ENCODE measurements around the gene HES7.
"Not testable (repeated sequence)": the region's sequence is repeated elsewhere in the genome, so short reads cannot be mapped to it uniquely, and the experiment has no call there.

Gene HES7

DNA sequence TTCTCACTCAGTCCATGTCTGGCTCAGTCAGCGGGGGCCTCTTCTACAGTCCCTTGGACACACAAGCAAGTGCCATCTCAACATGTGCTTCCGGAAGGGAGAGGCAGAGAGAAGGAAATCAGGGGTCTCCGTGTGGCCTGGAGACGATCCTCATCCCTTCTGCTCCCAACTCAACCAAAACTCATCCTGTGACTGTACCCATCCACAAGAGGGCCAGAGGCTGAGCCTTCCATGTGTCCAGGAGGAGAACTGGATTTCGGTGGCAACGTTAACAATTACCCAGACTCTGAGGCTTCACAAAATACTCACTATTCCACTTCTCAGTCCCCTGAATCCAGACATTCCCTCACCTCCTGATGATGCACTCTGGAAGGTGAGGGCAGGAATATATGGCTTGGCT lies 28.5 kb downstream of the HES7 start:
- no peak for DNase-seq

DNA sequence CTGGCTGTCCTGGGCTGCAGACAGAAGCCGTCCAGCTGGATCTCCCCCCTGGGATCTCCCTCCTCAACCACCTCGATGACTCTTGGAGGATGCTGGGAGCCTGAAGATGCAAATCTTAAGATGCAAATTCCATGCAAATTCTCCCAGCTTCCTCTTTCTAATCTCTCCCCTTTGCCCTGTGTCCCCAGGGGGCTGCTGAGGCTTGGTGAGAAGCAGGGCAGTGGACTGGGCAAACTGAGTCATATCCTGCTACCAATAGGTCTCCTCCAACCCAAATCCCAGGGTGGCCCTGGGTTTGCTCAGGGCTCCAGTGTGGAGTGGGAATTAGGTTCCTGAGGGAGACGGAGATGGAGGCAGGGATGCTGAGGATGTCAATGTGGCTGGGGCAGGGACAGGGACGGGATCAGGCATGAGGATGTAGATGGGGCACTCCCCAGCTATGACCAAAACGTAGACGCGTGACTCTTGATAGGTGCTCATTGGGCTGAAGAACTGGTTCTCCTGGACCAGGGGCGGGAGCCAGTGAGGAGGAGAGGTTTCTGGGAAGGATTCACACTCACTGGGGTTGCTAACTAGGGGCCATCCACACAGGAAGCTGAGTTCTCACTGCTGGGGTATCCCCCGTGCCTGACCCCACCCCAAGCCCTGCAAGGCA lies 32.7 kb downstream of the HES7 start:
- DNase-seq = no peak

DNA sequence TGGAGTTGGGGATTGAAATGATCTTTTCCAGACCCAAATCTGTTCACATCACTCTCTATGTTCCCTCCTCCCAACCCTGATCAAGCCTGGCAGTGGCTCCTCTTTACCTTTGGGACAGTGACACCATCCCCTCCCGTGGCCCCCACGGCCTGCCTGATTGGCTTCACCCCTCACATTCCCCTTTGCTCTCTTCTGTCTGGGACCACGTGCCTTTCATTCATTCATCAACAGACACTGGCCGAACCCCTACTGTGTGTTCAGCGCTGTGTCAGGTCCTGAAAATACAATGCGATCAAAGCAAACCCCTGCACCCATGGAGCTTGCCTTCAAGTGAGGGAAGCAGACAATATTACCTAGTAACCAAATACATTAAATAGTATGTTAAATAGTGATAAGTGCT lies 34.2 kb downstream of the HES7 start:
- DNase-seq = no peak

DNA sequence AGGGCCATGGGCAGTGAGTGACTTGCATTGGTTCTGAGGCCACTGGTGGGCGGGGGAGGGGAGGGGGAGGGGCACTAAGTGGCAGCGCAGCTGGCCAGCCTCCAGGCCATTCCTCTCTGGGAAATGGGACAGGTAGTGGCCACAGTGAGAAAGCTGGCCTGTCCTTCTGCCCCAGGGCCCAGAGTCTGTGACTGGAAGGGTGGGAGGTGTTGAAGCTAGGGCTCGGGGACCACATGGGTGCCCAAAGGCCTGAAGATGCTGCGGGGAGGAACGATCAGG lies 36.0 kb downstream of the HES7 start:
- no peak for DNase-seq

DNA sequence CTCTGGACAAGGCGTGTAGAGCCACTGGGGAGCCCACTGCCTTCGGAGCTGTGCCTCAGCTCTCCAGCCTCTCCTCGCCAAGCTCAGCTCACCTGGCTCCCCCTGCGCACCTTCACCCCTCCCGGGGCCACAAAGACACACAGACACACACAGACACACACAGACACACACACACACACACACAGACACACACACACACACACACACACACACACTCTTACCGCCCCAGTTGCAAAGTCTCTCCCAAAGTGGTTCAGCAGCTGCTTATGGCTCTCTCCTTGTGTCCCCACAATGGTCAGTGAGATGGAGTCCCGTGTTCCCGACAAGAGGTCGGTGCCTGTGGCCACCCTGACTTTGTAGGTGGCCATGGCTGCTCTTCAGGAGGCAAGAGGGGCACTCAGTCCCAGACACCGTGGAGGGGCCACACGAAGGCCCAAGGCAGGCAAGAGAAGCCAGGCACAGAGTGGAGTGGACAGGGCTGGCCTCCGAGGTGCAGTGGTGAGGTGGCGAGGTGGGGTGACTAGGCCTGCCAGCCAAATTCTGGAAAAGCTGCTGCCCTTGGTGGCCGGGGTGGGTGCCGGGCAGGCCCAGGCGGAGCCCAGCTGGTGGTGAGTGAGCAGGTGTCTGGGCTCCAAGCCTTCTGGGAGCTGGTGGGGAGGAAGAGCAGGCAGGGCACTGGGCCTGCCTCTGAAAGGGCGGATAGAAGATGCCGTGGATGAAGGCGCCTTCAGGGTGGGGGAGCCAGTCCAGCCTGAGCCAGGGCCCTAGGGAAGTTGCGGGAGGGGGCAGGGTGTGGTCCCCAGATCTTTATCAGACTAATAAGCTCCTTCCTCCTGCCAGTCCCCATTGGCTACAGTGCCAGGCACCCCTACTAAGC lies 36.6 kb downstream of the HES7 start, which contains the start of gene ALOX12B:
Gene ALOX12B, minus strand, starts transcription at position 642 of the 877 bp plus-strand sequence. Its CDS starts 274 bp downstream, at position 368.
- DNase-seq = no peak

DNA sequence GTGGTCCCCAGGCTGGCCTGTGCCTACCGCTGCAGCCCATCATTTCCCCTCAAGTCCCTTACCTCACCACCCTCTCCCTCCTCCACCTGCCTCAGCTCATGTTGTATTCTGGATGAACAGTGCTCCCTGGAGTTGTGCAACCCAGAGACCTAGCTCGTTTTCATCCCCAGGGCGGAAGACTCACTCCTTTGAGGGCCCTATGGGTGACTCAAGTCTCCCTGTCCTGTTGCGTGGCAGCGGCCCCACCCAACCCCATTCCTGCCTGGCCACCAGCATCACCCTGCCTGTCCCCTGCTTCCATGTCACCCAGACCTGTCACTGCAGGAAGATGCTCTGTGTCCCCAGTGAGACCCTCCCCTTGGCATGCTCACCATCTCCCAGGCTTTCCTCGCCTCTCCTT lies 39.7 kb downstream of the HES7 start:
- DNase-seq = no peak

DNA sequence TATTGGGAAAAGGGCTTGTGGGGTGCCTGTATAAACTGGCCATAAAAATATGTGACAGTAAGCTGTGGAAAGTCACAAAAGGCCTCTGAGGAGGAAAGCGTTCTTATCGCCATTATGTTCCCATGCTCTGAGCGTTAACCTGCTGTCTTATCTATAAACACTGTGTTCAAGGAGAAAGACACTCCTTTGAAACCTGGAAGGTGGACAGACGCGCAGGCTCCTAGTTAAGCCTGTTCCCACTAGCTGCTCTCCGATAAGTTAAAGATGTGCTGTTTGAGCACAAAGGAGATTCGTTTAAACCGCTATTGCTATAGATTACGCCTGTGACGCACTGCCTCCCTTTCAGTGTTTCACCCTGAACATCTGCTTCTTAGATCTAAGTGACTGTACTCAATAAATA lies 41.6 kb downstream of the HES7 start:
- DNase-seq = no peak

DNA sequence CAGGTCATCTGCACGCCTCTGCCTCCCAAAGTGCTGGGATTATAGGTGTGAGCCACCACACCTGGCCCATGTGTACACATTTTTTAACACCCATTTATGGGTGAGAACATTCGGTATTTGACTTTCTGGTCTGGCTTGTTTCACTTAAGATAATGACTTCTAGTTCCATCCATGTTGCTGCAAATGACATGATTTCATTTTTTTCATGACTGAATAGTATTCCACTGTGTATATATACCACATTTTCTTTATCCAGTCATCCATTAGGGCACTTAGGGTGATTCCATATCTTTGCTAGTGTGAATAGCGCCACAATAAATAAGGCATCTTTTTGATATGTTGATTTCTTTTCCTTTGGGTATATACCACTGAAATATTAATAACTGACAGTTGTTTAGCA lies 42.0 kb downstream of the HES7 start:
- no peak for DNase-seq

DNA sequence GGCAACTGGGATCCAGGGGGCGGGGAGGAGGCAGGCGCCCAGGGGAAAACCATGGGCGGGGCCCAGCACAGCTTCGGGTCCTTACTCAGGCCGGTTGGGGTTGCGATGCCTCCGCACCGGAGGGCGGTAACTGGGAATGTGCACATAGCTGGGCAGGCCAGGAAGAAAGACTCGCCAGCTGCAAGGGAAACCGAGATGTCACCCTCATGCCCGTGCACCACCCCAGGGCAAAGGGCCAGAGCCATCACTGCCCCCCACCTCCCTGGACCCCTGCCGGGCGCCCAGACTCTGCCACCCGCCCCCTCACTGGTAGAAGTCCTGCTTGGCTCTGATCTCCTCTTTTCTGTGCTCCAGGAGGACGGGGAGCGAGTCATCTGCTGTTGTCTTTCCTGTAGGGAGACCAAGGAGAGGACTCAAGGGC lies 43.1 kb downstream of the HES7 start:
- DNase-seq = no peak

DNA sequence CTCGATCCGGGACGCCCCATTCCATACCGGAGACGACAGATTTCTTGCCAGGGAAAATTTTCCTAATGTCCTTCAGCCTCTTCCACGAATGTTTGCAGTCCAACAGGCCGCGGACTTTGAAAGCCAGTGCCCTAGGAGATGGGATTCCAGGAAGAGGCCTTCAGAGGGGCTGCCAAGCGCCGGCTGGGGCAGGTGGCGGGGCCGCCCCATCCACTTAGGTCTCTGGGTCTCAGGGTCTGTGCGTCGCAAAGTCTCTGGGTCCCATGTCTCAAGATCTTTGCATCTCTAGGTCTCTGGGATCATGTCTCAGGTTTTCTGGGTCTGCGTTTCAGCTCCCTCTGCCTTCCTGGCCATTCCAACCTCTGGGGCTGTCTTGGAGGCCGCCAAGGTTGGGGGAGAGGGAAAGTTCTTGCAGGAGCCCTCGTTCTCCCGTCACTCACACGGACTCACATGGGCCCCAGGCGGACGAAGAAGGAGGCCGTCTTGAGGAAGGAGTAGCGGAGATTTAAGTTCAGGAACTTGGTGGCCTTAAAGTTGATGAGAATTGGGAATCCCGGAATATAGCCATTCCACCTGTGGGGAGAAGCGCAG lies 43.6 kb downstream of the HES7 start:
- no peak for DNase-seq

DNA sequence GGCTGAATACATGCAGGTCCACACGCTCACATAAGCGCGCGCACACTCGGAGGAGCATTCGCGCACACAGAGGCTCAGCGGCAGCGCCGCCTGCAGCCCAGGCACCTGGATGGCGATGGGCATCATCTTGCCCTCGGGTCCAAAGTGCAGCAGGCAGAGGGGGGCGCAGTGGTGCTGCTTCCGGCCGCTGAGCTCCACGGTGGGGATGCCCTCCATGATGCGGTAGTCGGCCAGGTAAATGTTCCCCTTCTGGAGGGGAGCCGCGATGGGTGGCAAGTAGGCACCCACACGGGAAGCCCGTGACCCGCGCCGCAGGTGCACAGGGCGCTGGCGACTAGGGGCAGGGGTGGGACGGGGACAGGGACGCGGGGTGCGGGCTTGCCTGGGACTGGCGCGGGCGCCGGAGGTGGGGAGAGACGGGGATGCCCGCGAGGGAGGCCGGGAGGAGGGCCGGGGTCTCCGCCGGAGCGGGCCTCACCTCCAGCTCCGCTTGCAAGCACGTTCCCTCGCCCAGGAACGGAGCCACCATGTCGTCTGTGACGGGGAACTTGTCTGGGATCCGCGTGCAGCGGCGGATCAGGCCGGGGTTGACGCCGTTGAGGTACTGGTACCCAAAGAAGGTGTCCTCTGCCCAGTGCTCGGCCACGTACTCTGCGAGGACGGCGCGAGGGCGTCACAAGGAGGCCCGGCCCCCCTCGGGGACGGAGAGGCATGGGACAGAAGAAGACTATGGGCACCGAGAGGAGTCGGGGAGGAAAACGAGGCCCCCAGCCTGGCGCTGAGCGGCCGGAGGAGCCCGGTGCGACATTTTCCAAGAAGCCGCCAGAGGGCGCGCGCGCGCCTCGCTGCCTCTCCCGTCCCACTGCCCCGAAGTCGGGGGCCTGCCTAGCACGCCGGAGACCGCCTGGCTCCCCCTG lies 44.4 kb downstream of the HES7 start:
- DNase-seq = no peak

DNA sequence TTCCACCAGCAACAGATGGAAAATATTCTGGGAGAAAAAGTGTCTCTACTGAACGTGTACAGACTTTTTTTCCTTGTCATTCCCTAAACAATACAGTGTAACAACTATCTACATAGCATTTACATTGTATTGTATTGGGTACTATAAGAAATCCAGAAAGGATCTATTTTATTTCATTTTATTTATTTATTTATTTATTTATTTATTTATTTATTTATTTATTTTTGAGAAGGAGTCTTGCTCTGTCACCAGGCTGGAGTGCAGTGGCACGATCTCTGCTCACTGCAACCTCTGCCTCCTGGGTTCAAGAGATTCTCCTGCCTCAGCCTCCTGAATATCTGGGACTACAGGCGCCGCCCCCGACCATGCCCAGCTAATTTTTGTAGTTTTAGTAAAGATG lies 46.0 kb downstream of the HES7 start:
- DNase-seq = not testable (repeated sequence)

DNA sequence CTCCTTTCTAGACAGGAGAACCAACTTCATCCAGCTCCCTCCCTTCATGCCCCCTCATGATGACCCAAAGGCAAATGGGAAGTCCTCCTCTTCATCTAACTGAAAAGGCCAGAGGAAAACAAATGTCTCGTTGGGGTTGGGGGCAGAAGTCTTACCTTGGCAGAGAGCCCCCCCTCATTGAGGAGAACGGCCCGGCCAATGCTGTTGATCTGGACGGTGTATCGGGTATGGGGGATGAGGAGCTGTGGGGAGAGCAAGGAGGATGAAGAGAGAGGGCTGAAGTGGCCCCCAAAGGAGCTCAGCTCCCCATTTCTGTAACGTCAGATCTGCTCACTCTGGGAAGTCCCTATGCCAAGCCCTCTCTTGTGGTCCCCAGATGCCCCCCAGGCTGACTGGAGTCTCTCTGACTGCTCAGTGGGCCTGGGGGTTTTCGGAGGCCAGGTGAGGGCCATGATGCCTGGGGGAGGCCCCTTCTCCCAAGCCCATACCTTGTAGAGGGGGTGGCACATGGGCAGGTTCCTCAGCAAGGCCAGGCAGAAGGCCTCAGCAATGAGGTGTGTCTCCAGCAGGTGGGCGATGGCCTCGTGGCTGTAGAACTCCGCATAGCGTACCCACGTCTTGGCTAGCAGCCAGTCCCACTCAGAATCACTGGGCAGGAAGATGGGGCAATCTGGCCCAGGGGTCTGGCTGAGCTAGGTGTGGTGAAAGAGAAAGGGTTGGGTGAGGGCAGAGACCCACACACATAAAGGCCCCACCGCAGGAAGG lies 47.2 kb downstream of the HES7 start:
- DNase-seq = no peak

DNA sequence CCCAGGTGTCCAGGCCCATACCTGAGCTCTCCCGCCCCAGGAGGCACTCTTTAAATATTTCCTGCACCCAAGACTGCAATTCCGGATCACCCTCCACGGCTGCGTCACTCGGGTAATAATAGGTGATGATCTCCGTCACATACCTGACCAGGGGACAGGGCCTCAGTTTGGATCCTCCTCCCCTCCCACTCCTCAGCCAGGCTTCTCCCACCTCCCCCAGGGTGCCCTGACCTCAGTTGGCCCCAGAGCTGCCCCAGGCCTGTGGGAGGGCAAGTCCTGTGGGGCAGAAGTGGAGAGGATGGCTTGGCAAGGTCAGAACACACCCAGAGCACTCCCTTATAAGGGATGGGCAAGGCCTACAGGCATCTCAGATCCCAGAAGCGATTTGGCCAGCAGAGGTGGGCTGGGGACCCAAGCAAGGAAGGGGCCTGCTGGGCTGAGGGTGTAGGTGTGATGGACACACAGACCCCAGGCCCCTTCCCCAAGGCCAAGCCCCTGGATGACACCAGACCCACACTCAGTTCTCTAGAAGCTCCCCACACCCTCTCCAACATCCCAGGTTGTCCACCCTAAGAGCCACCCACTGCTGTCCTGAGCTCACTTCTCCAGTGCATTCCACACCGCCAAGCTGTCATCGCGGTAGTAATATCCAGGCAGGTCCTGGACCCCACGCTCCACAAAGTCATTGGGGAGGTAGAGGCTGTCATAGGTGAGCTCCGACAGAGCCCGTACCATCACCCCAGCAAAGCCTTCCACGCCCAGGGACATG lies 48.1 kb downstream of the HES7 start:
- no peak for DNase-seq

DNA sequence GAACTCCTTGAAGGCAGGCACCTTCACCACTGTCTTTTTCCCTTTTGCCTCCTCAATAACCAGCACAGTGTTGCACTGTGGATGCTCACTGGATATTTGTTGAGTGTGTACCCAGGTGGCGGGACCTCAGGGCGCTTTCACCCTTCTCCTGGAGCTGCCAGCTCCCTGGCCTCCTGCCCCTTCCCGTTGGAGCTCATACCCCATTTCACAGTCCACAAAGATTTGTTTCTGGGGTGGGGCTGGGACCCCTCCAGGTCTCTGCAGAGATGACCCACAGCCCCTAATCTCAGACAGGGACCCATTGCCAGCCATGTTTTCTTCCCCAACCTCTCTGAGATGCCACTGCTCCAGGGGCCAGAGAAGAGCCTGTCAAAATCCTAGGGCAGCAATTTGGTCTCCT lies 48.8 kb downstream of the HES7 start:
- DNase-seq = no peak

DNA sequence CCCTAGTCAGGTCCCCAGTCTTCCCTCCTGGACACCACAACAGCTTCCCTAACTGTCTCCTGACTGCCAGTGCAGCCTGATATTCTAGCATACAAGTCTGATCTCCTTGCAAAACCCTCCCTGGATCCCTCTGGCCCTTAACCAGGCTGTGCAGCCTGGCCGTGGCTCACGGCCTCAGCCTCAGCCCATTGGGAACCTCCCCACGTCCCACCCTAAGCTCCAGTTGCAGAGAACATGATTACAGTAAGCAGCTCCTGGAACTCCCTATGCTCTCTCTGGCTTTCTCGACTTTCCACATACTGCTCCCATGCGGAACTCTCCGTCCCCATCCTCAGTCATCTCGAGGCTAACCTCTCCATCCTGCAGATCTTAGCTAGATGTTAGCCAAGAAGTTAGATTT lies 49.4 kb downstream of the HES7 start:
- DNase-seq = no peak

DNA sequence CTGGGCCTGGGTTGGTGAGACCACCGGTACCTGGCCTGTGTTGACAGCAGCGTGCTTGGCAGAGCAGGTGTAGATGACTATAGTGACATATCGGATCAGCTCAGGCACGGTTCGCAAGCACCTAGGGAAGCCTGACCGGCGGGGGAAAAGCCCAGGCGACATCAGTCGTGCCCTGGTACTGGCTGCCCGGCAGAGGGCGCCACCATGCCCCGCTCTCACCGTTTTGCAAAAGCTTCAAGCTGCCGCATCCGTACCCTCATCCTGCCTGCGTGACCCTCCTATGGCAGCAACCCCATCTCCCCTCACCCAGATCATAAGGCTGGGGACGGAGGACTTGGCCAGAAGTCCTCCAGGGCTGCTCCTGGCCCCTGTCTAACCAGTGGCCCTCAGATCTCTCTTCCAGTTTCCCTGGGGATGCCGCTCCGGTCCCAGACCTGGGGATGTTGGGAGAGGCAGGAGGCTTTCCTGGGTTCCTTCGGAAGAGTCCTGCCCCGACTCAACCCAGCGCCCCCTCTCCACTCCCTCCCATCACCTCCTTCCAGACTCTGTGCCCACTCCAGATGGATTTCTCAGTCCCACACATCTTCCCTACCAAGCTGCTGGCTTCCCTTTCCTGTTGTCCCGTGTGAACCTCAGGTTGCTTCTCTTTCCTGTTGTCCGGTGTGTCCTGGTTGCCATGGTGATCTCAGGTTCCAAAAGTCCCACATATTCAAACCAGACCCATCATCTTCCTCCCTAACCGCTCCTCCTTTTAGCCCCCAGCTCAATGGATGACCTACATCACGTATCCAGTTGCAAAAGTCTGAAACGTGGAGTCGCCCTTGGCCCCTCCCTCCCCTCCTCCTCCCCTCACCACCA lies 50.0 kb downstream of the HES7 start:
- no peak for DNase-seq

DNA sequence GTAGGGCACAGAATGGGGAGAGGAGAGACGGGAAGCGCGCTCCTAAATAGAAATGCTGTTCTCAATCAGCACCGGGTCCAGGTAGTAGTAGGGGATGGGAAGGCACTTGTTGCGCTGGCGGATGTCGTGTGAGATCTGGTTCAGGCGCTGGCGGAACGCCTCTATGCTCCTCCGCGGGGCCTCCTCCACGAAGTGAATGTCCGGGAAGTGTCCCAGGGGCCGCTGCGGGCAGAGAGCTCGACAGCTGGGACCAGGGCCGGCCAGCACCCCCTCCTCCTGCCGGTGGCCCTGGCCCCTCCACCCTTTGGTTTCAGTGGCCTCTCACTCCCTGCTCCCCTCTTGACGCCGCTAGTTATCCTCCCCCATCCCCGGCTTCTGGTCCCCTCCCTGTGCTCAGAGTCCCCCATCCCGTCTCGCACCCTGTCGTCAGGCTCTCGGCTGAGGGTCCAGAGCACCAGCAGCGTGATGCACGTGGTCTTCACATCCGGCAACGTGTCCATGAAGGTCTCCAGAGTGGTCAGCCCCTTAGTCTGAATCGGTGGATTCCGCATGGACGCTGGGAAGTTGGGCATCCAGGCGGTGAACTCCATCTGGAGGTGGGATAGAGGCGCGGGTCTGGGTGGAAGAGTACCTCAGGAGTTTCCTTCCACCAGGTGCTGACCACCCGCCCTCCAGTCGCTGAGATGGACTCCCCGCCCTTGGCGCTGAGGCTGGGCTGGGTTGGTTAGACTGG lies 51.0 kb downstream of the HES7 start:
- DNase-seq = no peak

DNA sequence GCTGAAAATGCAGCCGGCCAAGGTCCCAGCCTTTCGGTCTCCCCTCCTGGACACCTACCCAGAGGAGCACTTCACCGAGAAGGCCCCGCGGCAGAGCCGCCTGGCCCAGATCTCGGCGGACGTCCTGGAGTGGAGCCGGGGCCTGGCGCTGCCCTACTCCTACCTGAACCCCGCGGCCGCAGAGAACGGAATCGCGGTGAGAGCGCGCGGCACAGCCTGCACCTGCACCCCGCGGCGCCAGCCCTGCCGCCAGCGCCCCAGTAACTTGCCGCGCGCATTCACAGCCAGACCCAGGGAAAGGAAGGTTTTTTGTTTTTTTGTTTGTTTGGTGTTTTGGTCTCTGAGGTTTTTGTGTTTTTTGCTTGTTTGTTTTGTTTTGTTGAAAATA lies 51.6 kb downstream of the HES7 start:
- DNase-seq = no peak

DNA sequence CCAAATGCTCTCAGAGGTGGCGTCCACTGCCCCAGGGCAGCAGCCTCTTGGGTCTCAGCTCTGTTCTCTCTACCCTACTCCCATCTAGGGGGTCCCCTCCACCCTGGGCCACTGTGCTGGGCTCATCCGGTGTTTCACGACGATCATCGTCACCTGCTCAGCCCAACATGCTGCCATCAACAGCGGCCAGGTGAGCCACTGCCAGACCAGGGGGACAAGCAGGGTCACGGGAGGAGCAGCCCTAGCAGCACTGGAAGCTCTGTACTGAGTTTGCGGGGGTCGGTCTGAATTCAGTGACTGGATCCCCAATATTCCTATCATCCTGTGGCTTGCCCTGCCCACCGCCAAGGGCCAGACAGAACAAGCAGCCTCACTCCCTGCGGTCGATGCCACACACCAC lies 52.4 kb downstream of the HES7 start:
- DNase-seq = no peak

Measured in NCI-H524 treated with DMSO at 0.1 percent for 48 hours (cell line).